Thyroid gland (tissue), 4 donors: Measurements from ENCODE around the gene MAFG. TPM values are rescaled to one million over a fixed set of nuclear protein-coding genes. Genes with fewer than 3 reads are reported as not detected.

Experiments used
- DNase-seq, 2 donors: peaks; one replicate each; pipeline ENCODE4 v3.0.0-alpha.2; 2019
- H3K27ac ChIP-seq, 3 donors: fragments of 200-600 bp; sonication (generic); 1 replicate in 2 of 3; 2 replicates in 1 of 3; pipeline ENCODE4 v1.5.1; 2016 to 2019; ENCODE audit warnings: mild to moderate bottlenecking in 1 of 3, moderate library complexity in 1 of 3
- H3K27me3 ChIP-seq: fragments of 200-600 bp; sonication (generic); one replicate; pipeline ENCODE4 v1.5.1; 2019
- H3K36me3 ChIP-seq, 2 donors: fragments of 200-600 bp; sonication (generic); one replicate each; pipeline ENCODE4 v1.5.1; 2016 to 2019
- H3K4me1 ChIP-seq, 2 donors: fragments of 200-600 bp; sonication (generic); one replicate each; pipeline ENCODE4 v1.5.1; 2017 to 2019
- H3K4me3 ChIP-seq, 3 donors: fragments of 200-600 bp; sonication (generic); replicated peaks in 1 of 3; 1 replicate in 2 of 3; 2 replicates in 1 of 3; pipeline ENCODE4 v1.5.1; 2016; ENCODE audit warnings: mild to moderate bottlenecking in 1 of 3
- H3K9me3 ChIP-seq: fragments of 200-600 bp; sonication (generic); one replicate; pipeline ENCODE4 v1.5.1; 2017
- CTCF ChIP-seq, 6 experiments: fragments of 200-600 bp in 3 of 6; fragments of 450-650 bp in 3 of 6; sonication (generic) in 3 of 6; IDR thresholded peaks; one replicate each; pipeline ENCODE4 v1.5.1; 2016 to 2019; ENCODE audit warnings: antibody characterized with exemption in 6 of 6, mild to moderate bottlenecking in 2 of 6, inconsistent platforms in 1 of 6, moderate library complexity in 1 of 6
- POLR2A ChIP-seq, 2 donors: fragments of 450-650 bp; IDR thresholded peaks; one replicate each; pipeline ENCODE4 v1.6.1; 2017; ENCODE audit warnings: antibody characterized with exemption in 2 of 2, mild to moderate bottlenecking in 2 of 2, moderate library complexity in 1 of 2
- WGBS, 2 donors: methylation state at CpG; one replicate each; pipeline ENCODE4 v1.1.5; 2017; 5-methylcytosine and 5-hydroxymethylcytosine counted together
- intact Hi-C: fragments of 100-400 bp; cut with DNase I; formaldehyde crosslinking; loops from one replicate; pipeline ENCODE4 v1.15.1; 2023
- total RNA-seq, 4 donors: library from RNA; depleted of rRNA; stranded (reverse); fragments of >200 nt; gene quantifications; one replicate each; pipeline ENCODE4 v1.2.3, GENCODE V29; 2016

Gene MAFG
- total RNA-seq, 4 donors from 2014 or later, result 28.2 to 51.8 (median 36.4) TPM

- H3K9me3 ChIP-seq, result no peaks in the 10 kb centered on the region
- intact Hi-C loops, result no loop called here
- no peak for TF ChIP-seq POLR2A (IDR thresholded peaks at IDR 0.05)
- no peak for TF ChIP-seq CTCF (IDR thresholded peaks at IDR 0.05)
- H3K27ac ChIP-seq, result no peak overlapping the region
- H3K4me1 ChIP-seq, result no peaks in the 10 kb centered on the region
- H3K4me3 ChIP-seq, result no peak overlapping the region
- 82% methylated on average over 9 of the region's 9 CpGs for WGBS, 2 donors
- DNase-seq, result no peak
- H3K36me3 ChIP-seq, result no peaks in the 10 kb centered on the region
- H3K27me3 ChIP-seq, result no peaks in the 10 kb centered on the region
Observed at GRCh38 chr17:81944858-81945257, 17.3 kb upstream of the MAFG start.

- Histone ChIP-seq H3K27ac (no peak overlapping the region), H3K27me3 (no peaks in the 10 kb centered on the region), H3K4me1 (peaks cover 0 to 4% of the 10 kb centered on the region in 2 donors), H3K9me3 (no peaks in the 10 kb centered on the region), H3K4me3 (no peak overlapping the region), H3K36me3 (no peaks in the 10 kb centered on the region)
- no peak for TF ChIP-seq CTCF (IDR thresholded peaks at IDR 0.05)
- TF ChIP-seq POLR2A (IDR thresholded peaks at IDR 0.05), result no peak
- intact Hi-C loops, result no loop called here
- no peak for DNase-seq
- 48 to 52% methylated on average over 11 of the region's 12 CpGs for WGBS, 2 donors
Observed at GRCh38 chr17:81942167-81942553, 14.6 kb upstream of the MAFG start.

- no peak for DNase-seq
- Histone ChIP-seq H3K4me3 (no peak overlapping the region), H3K4me1 (peaks cover 0 to 10% of the 10 kb centered on the region in 2 donors), H3K36me3 (no peaks in the 10 kb centered on the region), H3K27ac (no peak overlapping the region), H3K27me3 (no peaks in the 10 kb centered on the region), H3K9me3 (no peaks in the 10 kb centered on the region)
- WGBS, 2 donors, result 27 to 58% methylated on average over 10 to 22 of the region's 30 CpGs
- intact Hi-C loops, result no loop called here
- no peak for TF ChIP-seq CTCF (IDR thresholded peaks at IDR 0.05)
- TF ChIP-seq POLR2A (IDR thresholded peaks at IDR 0.05), result no peak
Observed at GRCh38 chr17:81941484-81942166, 14.1 kb upstream of the MAFG start.

- TF ChIP-seq POLR2A (IDR thresholded peaks at IDR 0.05), result no peak
- no peak for TF ChIP-seq CTCF (IDR thresholded peaks at IDR 0.05)
- H3K9me3 ChIP-seq, result no peaks in the 10 kb centered on the region
- H3K27ac ChIP-seq, result no peak overlapping the region
- no peaks in the 10 kb centered on the region for H3K27me3 ChIP-seq
- intact Hi-C loops, result no loop called here
- peaks cover 0 to 11% of the 10 kb centered on the region in 2 donors for H3K4me1 ChIP-seq
- 88 to 92% methylated on average over 24 to 44 of the region's 56 CpGs for WGBS, 2 donors
- H3K36me3 ChIP-seq, result no peaks in the 10 kb centered on the region
- H3K4me3 ChIP-seq, result no peak overlapping the region
- DNase-seq, result no peak
Observed at GRCh38 chr17:81940538-81941483, 13.3 kb upstream of the MAFG start.
